Measurements from ENCODE around the gene BEX2.

- TF ChIP-seq, protein P1, sequence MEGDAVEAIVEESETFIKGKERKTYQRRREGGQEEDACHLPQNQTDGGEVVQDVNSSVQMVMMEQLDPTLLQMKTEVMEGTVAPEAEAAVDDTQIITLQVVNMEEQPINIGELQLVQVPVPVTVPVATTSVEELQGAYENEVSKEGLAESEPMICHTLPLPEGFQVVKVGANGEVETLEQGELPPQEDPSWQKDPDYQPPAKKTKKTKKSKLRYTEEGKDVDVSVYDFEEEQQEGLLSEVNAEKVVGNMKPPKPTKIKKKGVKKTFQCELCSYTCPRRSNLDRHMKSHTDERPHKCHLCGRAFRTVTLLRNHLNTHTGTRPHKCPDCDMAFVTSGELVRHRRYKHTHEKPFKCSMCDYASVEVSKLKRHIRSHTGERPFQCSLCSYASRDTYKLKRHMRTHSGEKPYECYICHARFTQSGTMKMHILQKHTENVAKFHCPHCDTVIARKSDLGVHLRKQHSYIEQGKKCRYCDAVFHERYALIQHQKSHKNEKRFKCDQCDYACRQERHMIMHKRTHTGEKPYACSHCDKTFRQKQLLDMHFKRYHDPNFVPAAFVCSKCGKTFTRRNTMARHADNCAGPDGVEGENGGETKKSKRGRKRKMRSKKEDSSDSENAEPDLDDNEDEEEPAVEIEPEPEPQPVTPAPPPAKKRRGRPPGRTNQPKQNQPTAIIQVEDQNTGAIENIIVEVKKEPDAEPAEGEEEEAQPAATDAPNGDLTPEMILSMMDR (IDR thresholded peaks at IDR 0.05), result no peak
- TF ChIP-seq POLR2A (IDR thresholded peaks at IDR 0.05), result no peak
- TF ChIP-seq EP300 (IDR thresholded peaks at IDR 0.05), result no peak
- TF ChIP-seq POLR2AphosphoS5 (IDR thresholded peaks at IDR 0.05), result no peak
These were observed 36.5 kb downstream of the BEX2 start for GRCh38 chrX:103274284-103274683.
